ENCODE data around the gene DCTN4.

Gene DCTN4

DNA sequence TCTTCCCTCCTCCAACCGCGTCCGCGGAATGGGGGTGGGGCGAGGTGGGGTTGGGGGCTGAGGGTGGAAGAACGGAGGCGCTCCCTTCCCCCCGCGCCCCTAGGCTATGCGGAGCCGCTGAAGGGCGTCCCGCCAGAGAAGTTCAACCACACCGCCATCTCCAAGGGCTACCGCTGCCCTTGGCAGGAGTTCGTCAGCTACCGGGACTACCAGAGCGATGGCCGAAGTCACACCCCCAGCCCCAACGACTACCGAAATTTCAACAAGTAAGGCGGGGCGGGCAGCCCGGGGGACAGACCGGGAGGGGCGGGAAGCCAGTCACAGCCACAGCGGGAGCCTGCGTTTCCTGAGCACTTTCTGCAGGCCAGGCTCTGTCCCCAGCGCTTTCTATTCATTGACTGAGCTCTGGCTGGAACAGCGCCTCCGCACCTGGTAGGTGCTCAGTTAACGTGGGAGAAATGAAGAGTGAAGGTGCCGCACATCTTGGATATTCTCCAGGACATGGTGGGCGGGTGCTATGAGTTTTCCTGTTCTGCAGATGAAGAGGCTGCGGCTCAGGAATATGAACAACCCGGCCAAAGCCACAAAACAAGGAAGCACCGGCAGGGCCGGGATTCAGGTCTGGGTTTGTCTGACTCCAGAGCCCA, 86.5 kb downstream of the DCTN4 start:
- peak in 1 of 2 donors; percentile 28 for DNase-seq (ENCODE audit: low read depth in 2 of 2)
- H3K4me3 ChIP-seq (replicated peaks in 1 of 2; ENCODE audit: low read depth in 2 of 2, low read length in 2 of 2), result peak overlapping the region; percentile 51 to 53
- TF ChIP-seq, protein P1, sequence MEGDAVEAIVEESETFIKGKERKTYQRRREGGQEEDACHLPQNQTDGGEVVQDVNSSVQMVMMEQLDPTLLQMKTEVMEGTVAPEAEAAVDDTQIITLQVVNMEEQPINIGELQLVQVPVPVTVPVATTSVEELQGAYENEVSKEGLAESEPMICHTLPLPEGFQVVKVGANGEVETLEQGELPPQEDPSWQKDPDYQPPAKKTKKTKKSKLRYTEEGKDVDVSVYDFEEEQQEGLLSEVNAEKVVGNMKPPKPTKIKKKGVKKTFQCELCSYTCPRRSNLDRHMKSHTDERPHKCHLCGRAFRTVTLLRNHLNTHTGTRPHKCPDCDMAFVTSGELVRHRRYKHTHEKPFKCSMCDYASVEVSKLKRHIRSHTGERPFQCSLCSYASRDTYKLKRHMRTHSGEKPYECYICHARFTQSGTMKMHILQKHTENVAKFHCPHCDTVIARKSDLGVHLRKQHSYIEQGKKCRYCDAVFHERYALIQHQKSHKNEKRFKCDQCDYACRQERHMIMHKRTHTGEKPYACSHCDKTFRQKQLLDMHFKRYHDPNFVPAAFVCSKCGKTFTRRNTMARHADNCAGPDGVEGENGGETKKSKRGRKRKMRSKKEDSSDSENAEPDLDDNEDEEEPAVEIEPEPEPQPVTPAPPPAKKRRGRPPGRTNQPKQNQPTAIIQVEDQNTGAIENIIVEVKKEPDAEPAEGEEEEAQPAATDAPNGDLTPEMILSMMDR (IDR thresholded peaks at IDR 0.05; ENCODE audit: low read depth, low read length), result no peak

DNA sequence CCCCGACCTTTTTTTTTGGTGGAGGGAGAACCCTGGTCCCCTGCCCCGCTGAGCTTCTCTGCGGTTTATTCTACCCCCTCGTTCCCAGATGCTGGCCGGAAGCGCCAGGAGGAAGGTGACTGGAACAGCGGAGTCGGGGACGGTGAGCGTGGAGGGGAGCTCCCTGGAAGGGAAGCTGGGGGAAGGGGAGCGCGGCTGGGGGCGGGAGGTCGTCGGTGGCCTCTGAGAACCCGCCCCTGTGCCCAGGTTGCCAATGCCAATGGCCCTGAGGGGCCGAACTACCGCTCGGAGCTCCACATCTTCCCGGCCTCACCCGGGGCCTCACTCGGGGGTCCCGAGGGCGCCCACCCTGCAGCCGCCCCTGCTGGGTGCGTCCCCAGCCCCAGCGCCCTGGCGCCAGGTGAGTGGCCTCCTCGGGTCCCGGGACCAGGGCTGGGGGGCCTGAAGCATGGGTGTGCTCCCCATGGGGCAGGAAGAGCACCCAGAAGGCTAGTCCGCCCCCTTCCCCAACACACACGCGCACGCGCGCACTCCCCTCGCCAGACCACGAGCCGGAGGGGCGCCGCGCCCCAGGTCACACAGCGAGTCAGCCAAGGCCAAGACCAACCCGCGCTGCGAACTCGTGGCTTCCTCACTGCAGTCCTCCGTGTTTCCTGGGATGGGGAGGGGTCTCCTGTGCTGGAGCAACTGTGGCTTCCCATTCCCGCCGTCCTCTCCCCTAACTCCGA, 87.1 kb downstream of the DCTN4 start:
- peak overlapping the region; percentile 51 to 53 for H3K4me3 ChIP-seq (replicated peaks in 1 of 2; ENCODE audit: low read depth in 2 of 2, low read length in 2 of 2)
- DNase-seq (ENCODE audit: low read depth in 2 of 2), result no peak
- TF ChIP-seq, protein P1 (IDR thresholded peaks at IDR 0.05; ENCODE audit: low read depth, low read length), result no peak

DNA sequence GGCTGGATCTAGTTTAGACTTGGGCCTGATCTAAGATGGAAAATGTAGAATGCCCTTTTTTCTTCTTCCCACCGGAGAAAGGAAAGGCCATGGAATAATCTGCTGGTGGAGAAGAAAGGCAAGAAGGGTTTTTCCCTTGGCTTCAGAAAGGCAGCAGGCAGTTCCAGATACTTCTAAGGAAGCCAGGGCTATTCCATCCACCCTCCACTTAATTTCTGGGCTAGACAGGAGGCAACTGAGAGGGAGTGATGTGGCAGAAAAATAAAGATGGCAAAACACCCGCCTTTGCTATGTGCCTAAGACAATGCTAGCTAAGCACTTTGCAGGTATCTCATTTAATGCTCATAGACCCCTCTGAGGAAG, 87.9 kb downstream of the DCTN4 start:
- no peak for DNase-seq (ENCODE audit: low read depth in 2 of 2)
- TF ChIP-seq, protein P1 (IDR thresholded peaks at IDR 0.05; ENCODE audit: low read depth, low read length), result no peak
- no peak overlapping the region for H3K4me3 ChIP-seq (replicated peaks in 1 of 2; ENCODE audit: low read depth in 2 of 2, low read length in 2 of 2)

DNA sequence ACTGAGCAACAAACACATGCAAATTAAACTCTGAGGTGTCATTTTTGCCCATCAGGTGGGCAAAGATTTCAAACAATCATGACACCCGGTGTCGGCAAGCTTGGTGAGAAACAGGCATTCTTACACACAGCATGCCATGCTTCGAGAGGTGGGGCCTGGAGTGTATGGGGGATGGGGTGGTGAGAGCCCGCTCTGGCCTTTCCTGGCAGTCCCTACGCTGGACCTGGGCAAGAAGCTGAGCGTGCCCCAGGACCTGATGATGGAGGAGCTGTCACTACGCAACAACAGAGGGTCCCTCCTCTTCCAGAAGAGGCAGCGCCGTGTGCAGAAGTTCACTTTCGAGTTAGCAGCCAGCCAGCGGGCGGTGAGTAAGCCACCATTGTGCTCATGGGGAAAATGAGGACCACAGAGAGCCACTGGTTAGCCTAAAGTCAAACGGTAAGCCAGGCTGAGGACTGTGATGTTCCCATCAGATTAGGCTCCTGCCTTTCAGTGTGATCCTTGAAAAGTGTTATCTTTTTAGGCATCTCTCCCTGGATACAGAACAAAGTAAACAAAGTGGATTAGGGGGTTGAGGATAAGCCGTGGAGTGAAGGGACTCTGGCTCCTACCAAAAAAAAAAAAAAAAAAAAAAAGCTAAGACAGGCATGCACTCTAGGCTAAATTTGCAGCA, 88.4 kb downstream of the DCTN4 start:
- TF ChIP-seq, protein P1 (IDR thresholded peaks at IDR 0.05; ENCODE audit: low read depth, low read length), result no peak
- no peak overlapping the region for H3K4me3 ChIP-seq (replicated peaks in 1 of 2; ENCODE audit: low read depth in 2 of 2, low read length in 2 of 2)
- DNase-seq (ENCODE audit: low read depth in 2 of 2), result no peak

DNA sequence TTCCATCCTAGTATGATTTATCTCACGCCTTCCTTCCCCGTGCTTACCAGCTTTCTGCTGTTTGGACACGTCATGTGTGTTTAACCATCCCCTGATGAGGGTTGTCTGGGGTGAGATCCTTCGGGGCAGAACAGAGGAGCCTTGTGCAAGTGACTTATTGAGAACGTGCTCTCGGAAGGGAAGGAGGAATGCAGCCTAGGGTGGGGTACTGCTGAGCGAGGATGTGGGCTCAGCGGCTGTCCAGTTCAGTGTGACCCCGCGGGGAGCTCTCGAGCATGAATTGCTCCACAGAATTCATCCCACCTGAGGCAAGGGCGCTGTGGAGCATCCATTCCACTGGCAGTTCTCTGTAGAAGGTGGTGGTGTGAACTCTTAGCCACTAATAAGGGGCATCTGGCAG, 93.8 kb downstream of the DCTN4 start:
- no peak overlapping the region for H3K4me3 ChIP-seq (replicated peaks in 1 of 2; ENCODE audit: low read depth in 2 of 2, low read length in 2 of 2)
- DNase-seq (ENCODE audit: low read depth in 2 of 2), result peak in 1 of 2 donors; percentile 16
- TF ChIP-seq, protein P1 (IDR thresholded peaks at IDR 0.05; ENCODE audit: low read depth, low read length), result no peak

DNA sequence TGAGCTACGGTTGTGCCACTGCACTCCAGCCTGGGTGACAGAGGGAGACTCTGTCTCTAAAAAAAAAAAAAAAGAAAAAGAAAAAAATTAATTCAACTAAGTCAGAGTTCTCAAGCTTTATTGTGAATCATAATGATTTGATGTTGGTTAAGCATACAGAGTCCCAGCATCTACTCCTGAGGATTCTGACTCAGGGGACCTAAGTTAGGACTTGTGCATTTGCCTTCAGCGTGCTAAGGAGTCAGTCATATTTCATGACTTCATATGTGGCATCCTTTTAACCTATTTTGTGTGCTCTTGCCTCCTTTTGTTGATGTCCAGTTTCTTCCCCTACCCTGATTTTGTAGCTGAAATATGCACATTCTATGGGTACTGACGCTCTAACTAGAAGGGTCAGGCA, 94.9 kb downstream of the DCTN4 start:
- no peak for DNase-seq (ENCODE audit: low read depth in 2 of 2)
- no peak overlapping the region for H3K4me3 ChIP-seq (replicated peaks in 1 of 2; ENCODE audit: low read depth in 2 of 2, low read length in 2 of 2)
- TF ChIP-seq, protein P1 (IDR thresholded peaks at IDR 0.05; ENCODE audit: low read depth, low read length), result no peak

Measured in cardiac fibroblast (primary cell).